NCI-H128 (cell line): ENCODE measurements around the gene CDCP1.

Experiments used
- DNase-seq: peaks from one replicate; lab custom pipeline; 2025; ENCODE audit not compliant: unreplicated experiment; lab: John Stamatoyannopoulos, UW

Gene CDCP1

DNA sequence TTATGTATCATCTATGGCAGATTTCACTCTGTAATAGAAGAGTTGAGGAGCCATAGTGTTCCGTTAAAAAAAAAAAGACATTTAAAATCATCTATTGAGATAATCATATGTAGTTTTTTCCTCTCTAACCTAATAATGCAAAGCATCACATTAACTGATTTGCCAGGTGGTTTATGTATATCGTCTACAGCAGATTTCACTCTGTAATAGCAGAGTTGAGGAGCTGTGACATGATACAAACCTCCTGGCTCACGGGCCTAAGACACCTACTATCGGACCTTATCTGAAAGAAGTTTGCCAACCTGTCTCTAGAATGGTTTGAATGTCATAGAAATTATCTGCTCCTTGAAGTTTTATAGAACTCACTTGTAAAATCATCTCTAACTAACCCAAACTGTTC lies 29.8 kb downstream of the CDCP1 start:
- no peak for DNase-seq

DNA sequence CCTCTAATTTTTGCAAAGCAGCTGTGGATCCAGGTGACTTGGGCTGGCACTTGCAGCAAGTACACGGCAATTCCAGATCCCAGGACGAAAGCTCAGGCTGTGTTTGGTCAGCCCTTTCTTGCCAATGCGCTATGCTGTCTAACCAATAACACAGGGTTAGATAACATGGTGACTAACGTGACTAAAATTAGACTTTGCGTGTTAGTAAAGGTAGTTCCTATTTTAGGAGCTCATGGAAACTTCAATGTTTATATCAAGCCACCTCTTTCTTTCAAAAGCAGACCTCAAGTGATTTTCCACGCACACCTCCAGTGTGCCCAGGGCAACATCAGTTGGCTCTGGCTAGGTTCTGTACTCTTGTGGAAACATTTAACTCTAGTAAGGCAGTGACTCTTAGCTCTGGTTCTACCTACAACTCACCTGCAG lies 32.5 kb downstream of the CDCP1 start:
- DNase-seq: no peak

DNA sequence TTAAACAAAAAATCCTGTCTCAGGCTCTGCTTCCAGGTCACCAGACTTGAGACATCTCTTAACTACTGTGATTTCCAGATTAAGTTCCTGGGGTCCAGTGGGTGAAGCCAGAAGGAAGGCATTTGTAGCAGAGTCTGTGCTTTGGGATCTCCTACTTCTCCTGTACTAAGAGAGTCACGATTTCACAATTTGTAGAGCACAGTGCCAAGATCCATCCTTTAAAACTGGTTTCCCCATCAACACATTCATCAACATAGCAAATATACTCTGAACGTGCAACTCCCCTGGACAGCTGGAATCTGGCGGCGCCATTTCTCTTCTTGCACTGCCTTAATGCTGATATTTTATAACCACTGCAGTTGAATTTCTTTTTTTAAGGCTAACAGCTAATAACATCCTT lies 33.2 kb downstream of the CDCP1 start:
- DNase-seq: no peak

DNA sequence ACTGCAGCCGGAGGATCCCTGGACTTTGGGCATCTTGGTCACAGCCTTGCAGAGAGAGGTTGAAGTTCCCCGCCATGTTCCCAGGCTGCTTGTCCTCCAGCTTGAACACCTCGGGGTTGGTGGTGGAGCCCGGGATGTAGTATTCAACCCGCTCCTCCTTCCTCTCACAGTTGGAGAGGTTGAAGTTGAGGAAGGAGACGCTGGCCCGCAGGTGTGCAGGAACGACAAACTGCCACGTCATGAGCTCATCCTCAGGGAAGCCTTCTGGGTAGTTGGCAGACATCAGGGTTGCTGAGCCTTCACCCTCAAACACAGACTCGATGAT lies 35.7 kb downstream of the CDCP1 start:
- no peak for DNase-seq

DNA sequence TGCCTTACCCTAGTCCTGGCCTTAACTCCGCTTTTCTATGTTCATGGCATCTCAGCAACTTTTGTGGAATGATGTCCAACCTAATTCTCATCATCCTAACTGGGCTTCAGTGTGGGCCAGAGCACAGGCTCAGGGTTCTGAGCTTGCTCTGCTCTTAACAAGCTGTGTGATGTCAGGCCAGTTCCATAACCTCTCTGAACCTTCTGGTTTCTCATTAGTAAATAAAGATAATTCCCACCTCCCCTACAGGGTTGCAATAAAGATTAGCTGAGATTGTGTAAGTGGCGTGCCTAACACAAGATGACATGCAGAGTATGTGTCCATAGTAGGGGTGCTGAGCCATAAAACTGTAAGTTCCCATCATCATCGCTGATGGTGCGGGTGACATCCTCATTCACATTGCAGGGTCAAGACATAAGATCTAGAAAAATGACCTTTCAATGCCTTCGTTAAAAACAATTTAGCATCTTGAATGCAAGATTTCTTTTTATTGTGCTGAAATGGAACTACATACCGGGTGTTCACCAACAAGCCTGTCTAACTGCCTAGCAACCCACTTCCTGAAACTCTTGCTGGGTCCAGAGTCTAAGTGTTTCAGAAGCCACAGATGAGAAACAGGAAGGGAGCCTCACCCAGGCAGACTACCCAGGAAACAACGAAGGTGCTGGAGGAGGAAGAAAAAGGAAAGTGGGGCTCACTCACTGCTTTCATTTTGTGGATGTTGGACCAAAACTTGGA lies 36.2 kb downstream of the CDCP1 start:
- DNase-seq: no peak

DNA sequence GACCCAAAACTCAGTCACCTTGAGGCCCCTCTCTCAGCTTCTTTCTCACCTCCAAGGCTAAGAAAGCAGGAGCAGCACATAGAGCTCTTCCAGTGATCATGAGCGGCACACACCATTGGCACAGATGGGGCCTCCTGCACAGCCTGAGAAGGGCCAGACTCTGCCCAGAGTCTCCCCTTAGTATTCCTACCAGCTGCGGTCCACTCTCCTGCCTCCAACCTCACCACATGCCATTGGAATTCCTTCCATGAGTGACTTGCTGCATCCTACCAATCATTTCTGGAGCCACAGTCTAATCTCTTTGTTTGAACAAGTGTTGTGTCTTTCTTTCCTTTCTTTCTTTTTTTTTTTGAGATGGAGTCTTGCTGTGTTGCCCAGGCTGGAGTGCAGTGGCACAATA lies 39.3 kb downstream of the CDCP1 start:
- no peak for DNase-seq

DNA sequence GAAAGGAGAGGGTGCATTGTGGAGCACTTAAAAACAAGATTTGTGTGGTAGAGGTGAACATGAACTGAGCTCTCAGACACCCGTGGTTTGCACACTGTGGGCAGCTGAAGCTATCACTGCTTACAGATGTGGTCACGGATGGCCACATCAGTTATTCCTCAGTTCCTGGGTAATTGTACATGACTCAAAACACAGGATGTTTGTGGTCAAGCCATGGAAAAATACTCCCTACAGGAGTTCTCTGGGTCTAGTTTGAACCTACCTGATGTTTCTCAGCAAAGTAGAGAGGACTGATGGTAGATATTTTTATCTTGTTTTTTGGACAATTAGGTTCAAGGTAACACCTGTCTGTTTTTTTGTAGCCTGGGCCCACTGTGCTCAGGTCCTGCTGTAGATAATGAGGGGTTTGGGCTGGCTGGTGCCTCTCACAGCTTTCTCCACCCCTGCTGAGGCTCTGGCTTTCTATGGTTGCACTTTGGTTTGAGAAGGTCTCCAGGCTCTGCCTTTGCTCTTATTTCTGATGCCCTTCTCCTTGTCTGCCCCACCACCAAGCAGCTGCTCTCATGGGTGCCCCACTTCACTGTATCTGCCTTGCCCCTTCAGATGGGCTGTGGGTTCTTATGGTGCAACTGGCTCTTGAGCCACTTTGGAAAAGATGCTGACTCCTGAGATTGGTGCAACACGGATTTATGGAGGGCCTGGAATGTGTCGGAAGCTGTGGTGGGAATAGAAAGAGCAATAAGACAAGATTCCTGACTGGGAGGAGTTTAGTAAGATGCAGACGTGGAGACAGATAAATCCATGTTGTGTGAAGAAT lies 40.1 kb downstream of the CDCP1 start:
- DNase-seq: no peak

DNA sequence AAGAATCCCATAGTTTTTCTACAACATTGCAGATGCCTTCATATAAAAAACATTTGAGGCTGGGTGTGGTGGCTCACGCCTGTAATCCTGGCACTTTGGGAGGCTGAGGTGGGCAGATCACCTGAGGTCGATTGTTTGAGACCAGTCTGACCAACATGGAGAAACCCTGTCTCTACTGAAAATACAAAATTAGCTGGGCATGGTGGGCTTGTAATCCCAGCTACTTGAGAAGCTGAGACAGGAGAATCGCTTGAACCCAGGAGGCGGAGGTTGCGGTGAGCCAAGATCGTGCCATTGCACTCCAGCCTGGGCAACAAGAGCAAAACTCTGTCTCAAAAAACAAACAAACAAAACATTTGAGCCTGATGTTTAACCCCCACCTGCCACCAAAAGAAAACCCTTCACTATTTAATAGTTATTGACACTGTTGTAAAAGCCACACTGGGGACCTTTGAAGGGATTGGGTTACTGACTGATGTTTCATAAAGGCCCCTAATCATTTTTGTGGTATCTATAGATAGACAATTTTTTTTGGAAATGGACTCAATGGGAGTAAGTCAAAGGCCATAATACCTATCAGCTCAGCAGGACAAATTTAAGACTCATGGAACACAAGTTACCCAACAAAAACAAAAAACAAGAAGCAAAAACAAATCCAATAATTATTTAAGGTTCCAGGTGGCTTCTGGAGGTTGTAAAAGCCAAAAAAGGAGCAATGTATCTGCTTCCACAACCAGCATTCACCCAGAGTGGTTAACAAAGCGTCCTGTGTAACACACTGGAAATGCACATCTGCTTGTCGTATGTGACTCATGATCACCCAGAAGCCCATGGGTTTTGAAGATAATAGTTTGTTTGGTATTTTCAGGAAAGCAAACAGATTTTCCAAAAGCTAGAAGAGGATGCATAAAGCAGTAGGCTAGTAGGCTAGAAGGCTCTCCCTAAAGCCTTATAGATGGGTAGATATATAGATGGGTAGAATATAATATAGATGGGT lies 41.2 kb downstream of the CDCP1 start:
- no peak for DNase-seq

DNA sequence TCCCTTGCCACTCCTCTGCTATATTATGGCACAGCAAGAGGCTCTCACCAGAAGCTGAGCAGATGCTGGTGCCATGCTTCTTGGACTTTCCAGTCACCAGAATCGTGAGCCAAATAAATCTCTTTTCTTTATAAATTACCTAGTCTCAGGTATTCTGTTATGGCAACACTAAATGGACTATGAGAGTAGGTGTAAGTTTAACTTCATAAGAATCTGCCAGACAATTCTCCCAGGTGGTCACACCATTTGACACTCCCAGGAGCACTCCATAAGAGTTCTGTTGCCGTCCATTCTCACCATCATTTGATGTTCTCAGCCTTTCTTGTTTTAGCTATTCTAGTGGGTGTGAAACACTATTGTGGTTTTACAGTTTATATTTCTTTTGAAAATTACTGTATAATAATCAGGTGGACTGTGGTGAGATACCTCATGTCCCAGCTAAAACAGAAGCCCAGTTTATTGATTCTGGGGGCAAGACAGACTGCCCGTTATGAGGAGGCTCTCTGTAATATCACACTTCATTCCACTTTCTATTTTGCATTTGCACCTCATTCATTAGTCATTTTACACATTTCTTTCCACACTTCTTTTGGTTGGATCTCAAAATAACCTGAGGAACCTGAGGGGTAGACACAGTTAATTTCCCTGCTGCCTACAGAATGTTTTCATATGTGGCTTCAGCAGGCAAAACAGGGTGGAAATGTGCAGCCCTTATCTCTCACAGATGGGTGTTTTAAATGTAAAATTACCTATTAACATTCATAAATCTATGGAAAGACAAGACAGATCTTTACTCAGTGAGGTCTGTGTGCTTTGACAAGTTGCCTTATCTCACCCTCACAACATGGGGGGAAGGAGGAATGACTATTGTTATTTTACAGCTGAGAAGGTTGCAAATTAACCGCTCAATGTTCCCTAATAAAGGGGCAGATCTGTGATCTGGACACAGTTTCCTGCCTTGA lies 42.1 kb downstream of the CDCP1 start:
- no peak for DNase-seq

DNA sequence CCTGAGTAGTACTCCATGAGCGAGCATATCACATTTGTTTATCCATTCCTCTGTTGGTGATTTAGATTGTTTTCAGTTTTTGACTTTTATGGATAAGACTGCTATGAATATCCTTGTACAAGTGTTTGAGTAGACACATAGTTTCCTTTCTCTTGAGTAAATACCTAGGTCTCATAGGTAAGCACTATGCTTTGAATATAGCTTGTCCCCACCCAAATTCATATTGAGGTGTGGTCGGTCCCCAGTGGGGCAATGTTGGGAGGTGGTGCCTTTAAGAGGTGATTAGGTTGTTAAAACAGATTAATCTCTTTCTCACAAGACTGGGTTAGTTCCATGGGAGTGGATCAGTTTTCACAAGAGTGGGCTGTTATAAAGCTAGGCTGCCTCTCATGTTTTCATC lies 42.8 kb downstream of the CDCP1 start:
- DNase-seq: no peak

DNA sequence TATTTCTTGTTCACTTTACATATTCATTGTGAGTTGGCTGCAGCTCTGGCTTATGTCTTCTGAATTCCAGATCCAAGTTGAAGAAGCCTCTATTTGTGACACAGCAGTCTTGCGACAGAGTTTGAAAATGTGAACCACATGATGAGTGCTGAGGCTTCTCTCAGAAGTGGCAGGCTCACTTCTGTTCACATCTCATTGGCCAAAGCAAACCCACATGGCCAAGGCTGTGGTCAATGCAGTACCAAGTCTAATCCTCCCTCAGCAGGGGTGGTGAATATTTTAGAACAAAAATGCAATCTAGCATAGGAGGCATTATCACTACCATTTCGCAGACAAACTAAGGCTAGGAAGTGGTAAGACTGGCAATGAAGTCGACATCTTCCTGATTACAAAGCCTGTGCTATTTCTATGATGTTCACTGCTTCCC lies 45.2 kb downstream of the CDCP1 start:
- no peak for DNase-seq

DNA sequence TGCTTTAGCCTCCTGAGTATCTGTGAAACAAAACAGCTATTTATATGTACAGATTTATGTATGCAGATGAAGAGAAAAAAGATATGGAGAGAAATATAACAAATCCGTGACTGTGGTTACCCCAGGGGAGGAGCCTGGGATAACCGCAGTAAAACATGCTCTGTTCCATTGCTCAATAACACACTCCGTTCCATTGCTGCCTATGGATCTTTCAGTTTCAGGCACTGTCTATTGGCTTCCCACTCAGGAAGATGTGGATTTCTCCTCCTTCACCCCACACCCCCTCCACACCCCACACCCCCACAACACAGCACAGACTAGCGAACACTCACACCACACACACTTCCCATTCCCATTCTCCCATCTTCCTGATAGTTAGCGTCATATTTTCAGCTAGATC lies 47.9 kb downstream of the CDCP1 start:
- DNase-seq: no peak

DNA sequence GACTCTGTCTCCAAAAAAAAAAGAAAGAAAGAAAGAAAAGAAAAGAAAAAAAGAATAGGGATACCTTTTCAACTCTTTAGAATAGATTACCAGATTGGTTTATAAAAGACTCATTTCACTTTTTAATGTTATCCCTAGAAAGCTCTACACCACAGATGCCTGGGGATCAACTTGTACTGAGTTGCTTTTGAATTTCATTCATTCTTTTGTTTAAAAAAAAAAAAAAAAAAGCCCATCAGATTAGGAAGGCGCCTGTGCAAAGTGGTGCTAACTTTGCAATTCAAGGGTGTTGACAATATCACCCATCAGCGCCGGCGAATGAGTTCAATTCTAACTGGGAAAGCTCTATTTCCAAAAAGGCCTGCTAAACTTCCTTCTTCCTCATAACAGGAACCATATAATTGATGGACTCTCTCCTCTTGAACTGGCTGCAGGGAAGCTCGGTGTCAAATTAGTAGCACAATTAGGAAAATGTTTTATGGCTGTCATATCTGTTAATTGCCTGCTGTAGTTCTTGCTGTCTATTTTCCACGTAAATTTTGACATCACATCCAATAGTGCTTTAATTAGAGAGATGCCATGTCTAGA lies 48.8 kb downstream of the CDCP1 start:
- no peak for DNase-seq

DNA sequence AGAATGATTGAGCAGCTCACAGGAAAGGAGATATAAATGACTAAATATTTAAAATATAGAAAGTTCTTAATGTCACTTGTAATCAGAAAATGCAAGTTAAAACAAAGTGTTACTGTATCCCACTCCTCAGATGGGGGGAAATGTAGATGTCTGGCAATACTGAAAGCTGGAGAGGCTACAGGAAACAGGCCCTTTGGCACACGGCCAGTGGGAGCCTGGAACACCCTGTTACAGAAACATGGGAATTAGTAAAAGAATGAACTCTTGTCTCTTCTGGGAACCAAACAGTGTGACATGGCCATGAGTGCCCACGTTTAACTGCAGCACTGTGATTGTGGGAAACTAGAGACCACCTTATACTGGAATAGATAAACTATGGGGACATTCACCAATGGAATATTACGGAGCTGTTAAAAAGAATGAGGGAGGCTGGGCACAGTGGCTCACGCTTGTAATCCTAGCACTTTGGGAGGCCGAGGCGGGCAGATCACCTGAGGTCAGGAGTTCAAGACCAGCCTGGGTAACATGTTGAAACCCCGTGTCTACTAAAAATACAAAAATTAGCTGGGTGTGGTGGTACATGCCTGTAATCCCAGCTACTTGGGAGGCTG lies 50.2 kb downstream of the CDCP1 start:
- DNase-seq: no peak

DNA sequence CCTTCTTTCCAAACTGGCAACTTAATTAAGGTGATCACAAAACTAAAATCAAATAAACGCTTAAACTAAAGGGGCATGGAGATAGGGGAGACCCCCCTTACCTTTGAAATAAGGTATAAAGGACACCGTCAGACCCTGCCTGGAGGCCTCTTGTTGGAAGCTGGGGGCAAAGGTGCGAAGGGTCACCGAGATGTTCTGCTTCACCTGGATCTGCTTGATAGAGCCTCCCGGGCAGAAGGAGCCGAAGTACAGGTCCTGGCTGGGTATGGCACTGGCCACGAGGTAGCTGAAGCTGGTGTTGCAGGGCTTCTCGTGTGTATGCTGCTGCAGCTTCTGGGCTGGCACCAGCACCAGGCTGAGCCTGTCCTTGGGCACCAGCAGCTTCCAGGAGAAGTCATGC lies 53.0 kb downstream of the CDCP1 start:
- no peak for DNase-seq

DNA sequence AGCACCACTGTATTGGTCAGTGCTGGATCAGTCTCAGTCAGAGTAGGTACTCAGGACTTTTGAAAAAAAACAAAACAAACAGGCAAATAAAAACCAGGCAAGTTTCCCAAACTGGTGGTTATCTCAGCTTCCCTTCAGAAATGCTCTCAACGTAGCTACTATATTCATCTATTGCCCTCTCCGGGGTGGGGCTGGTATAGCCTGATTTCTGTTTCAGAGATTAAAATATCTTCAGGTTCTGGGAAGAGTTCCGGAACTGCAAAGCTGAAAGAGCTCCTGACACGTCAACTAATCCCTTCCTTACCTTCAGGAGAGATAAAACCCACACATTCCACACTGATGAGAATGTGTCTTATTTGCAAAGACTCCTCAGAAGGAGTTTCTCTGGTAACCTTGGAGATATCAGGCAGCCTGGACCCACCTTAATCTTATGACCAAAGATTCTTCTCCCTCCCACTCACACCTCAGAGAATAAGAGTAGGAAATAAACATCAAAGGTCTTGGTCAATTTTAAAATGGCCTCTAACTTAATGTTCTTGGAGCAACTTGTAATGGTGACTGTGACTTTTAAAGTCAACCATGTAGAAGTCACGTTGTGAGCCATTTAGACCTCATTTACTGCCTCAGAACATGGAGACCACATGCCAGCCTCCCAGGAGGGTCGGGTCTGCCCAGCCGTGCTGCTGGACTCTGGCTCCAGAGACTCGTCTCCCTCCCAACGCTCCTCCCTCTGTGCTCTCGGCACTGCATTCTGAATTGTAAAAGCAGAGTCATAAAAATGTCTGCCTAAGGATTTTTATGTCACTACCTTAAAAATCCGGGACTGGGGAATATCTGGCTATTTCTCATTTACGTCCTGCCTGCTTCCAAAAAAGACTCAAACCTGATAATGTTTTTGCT lies 53.8 kb downstream of the CDCP1 start:
- no peak for DNase-seq

DNA sequence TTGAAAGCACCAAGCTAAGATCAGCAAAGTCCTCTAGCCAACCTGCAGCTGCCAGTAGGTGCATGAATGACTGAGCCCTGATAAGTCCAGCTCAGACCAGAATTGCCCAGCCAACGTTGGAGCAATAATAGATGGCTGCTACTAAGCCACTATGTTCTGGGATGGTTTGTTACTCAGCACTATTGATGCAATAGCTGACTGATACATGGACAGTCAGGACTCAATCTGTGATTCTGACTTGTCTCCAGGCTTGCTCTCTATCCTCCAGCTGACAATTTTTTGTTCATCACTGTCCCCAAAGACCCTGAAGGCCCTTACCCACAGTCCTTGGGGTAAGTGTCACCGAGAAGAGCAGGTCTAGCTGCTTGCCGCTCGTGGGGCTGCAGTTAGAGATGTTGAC lies 55.3 kb downstream of the CDCP1 start:
- no peak for DNase-seq

DNA sequence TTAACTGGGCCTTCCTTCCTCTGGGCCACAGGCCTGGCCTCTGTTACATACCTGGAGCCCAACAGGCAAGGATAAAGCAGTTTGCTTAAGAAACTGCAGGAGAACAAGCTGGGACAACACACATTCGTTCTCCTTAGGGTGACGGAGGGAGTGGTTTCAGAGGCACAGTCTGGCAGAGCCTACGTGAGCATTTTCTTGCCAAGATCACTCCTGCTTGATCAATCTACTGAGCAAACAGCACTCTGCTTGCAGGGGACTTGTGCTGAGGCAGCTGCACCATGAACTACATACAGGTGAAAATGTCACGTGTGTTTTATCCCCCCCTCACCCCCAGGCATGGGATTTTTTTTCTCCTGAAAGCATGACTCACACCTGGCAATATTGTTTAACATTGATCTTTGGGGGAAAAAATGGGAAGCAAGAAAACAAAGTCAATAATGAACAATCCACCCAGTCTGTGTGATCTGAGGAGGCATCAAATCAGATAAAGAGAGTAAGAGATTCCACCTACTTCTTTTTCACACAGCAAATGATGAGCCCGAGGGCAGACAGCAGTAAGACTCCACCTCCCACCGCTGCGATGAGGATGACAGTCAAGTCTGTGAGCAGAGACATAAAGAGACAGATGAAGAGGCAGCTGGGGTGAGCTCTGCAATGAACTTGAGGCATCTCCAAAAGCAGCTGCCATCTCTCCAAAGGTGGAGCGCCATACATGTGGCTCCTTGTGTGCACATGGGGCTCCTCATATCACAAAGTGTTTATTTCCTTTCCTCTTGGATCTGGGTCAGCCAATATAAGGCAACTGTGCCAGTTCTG lies 57.4 kb downstream of the CDCP1 start:
- no peak for DNase-seq
